Panc1 (cell line): Measurements from ENCODE around the gene FRK.

Experiments used
- CTCF ChIP-seq: fragments of 450-650 bp; IDR thresholded peaks from 2 replicates; pipeline ENCODE4 v1.5.1; 2017; ENCODE audit warnings: mild to moderate bottlenecking
- POLR2AphosphoS5 ChIP-seq: IDR thresholded peaks from 2 replicates; pipeline ENCODE4 v1.6.1; 2012; ENCODE audit warnings: mild to moderate bottlenecking, low read depth, low read length, moderate library complexity
- REST ChIP-seq, 2 experiments: IDR thresholded peaks; 2 replicates each; pipeline ENCODE4 v1.6.1; 2011 to 2012; ENCODE audit warnings: low read depth in 2 of 2, control low read depth in 1 of 2, low read length in 1 of 2, mild to moderate bottlenecking in 1 of 2, moderate library complexity in 1 of 2; ENCODE audit not compliant: insufficient read depth in 1 of 2
- SIN3A ChIP-seq: IDR thresholded peaks from 2 replicates; pipeline ENCODE4 v1.6.1; 2012; ENCODE audit warnings: low read depth, mild to moderate bottlenecking, low read length, moderate library complexity, borderline replicate concordance; ENCODE audit not compliant: insufficient read depth

- TF ChIP-seq CTCF = no peak
- TF ChIP-seq POLR2AphosphoS5 = no peak
- no peak for TF ChIP-seq SIN3A
- no peak for TF ChIP-seq REST (IDR thresholded peaks at IDR 0.05; ENCODE audit: insufficient read depth in 1 of 2, low read depth in 2 of 2, low read length in 1 of 2)
These were observed 48.2 kb downstream of the FRK start for GRCh38 chr6:116012471-116012949.
